Stimulated activated CD8-positive, alpha-beta memory T cell treated with anti-CD3 and anti-CD28 coated beads, Interleukin-2, amount 100 ng/mL, for 1 hour (primary cell): ENCODE data around the gene PCDH10.
"Not testable (repeated sequence)": the region's sequence is repeated elsewhere in the genome, so short reads cannot be mapped to it uniquely, and the experiment has no call there.

Source experiments
- DNase-seq, 2 donors: peaks; one replicate each; pipeline ENCODE4 v3.0.0-alpha.2; 2020; ENCODE audit warnings: low read depth in 2 of 2

The PCDH10 gene

GRCh38 chr4:133233922-133234321 is 84.8 kb downstream of the PCDH10 start:
- no peak for DNase-seq

GRCh38 chr4:133240451-133240850 is 91.4 kb downstream of the PCDH10 start:
- not testable (repeated sequence) for DNase-seq
